ENCODE data around the gene HOXB13.

- TF ChIP-seq POLR2A (IDR thresholded peaks at IDR 0.05), result no peak
- TF ChIP-seq, protein P1, sequence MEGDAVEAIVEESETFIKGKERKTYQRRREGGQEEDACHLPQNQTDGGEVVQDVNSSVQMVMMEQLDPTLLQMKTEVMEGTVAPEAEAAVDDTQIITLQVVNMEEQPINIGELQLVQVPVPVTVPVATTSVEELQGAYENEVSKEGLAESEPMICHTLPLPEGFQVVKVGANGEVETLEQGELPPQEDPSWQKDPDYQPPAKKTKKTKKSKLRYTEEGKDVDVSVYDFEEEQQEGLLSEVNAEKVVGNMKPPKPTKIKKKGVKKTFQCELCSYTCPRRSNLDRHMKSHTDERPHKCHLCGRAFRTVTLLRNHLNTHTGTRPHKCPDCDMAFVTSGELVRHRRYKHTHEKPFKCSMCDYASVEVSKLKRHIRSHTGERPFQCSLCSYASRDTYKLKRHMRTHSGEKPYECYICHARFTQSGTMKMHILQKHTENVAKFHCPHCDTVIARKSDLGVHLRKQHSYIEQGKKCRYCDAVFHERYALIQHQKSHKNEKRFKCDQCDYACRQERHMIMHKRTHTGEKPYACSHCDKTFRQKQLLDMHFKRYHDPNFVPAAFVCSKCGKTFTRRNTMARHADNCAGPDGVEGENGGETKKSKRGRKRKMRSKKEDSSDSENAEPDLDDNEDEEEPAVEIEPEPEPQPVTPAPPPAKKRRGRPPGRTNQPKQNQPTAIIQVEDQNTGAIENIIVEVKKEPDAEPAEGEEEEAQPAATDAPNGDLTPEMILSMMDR (IDR thresholded peaks at IDR 0.05), result no peak
These were observed 9.9 kb upstream of the HOXB13 start for GRCh38 chr17:48738424-48738802.

Measured in thyroid gland (tissue), 4 donors.